Measurements from ENCODE around the gene PDILT.
"Not testable (repeated sequence)": the region's sequence is repeated elsewhere in the genome, so short reads cannot be mapped to it uniquely, and the experiment has no call there.

DNA sequence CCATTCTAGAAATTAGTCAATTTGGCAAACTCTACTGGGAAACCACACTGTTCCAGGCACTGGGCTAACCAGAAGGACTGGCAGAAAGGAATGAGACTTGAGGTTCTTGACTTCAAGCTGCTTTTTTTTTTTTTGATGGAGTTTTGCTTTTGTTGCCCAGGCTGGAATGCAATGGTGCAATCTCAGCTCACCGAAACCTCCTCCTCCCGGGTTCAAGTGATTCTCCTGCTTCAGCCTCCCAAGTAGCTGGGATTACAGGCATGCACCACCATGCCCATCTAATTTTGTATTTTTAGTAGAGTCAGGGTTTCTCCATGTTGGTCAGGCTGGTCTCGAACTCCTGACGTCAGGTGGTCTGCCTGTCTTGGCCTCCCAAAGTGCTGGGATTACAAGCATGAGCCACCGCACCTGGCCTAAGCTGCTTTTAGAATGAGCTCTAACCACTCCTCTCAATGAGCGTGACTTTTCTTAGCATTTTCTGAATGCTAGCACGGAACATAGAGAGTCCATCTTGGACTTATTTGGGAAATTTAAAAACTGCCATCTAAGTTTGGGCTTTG lies 91.9 kb downstream of the PDILT start:
- TF ChIP-seq CTCF (IDR thresholded peaks at IDR 0.05; ENCODE audit: extremely low read depth in 1 of 2, insufficient read depth in 1 of 2, low read depth in 1 of 2, low read length in 2 of 2); POLR2A (IDR thresholded peaks at IDR 0.05; ENCODE audit: low read depth, low read length); MYC (IDR thresholded peaks at IDR 0.05; ENCODE audit: low read depth, low read length); FOS (IDR thresholded peaks at IDR 0.05; ENCODE audit: borderline replicate concordance, insufficient read depth, low read length); MAX (IDR thresholded peaks at IDR 0.05; ENCODE audit: insufficient read depth, insufficient read length); POLR2AphosphoS5 (IDR thresholded peaks at IDR 0.05; ENCODE audit: insufficient read depth, low read depth, low read length); EZH2 (IDR thresholded peaks at IDR 0.05; ENCODE audit: borderline replicate concordance, low read depth, low read length, severe bottlenecking); JUN (IDR thresholded peaks at IDR 0.05; ENCODE audit: borderline replicate concordance, insufficient read depth, insufficient read length, low read depth): not testable (repeated sequence)

Data from endothelial cell of umbilical vein (primary cell).